GM19452 (cell line): ENCODE results near the gene TGFB1.
"Not testable (repeated sequence)": the region's sequence is repeated elsewhere in the genome, so short reads cannot be mapped to it uniquely, and the experiment has no call there.

Experiments used
- ATAC-seq: cut with Tn5 transposase; IDR thresholded peaks from one replicate; pipeline ENCODE4 v1.9.1; 2021; ENCODE audit not compliant: unreplicated experiment

TGFB1 gene

DNA sequence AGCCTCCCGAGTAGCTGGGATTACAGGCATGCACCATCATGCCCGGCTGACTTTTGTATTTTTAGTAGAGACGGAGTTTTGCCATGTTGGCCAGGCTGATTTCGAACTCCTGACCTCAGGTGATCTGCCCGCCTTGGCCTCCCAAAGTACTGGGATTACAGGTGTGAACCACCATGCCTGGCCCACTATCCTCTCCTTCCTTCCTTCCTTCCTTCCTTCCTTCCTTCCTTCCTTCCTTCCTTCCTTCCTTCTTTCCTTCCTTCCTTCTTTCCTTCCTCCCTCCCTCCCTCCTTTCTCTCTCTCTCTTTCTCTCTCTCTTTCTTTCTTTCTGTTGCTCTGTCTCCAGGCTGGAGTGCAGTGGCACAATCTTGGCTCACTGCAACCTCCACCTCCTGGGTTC is 17.4 kb upstream of the TGFB1 start:
- not testable (repeated sequence) for ATAC-seq

DNA sequence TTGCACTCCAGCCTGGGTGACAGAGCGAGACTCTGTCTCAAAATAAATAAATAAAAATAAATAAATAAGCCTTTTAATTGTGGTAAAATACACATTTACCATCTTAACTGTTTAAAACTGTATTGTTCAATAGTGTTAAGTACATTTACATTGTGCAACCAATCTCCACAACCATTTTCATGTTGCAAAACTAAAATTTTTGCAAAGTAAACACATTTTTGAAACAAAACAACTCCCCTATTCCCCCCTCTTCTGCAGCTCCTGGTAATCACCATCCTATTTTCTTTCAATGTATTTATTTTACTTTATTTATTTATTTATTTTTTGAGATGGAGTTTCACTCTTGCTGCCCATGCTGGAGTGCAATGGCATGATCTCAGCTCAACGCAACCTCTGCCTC is 16.0 kb upstream of the TGFB1 start:
- ATAC-seq = no peak

DNA sequence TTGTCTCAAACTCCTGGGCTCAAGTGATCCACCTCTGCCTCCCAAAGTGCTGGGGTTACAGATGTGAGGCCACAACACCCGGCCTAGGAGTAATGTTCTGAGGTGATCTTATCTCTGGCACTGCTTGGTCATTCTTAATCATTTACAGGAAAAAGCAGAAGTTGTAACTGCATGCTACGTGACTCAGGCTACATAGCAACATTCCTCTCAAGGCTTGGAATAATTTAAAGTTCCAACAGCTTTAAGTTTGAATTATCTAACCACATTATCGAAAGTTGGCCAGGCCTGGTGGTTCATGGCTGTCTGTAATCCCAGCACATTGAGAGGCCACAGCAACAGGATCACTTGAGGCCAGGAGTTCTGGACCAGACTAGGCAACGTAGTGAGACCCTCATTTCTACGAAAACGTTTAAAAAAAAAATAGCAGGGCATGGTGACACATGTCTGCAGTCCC is 14.2 kb upstream of the TGFB1 start:
- no peak for ATAC-seq

DNA sequence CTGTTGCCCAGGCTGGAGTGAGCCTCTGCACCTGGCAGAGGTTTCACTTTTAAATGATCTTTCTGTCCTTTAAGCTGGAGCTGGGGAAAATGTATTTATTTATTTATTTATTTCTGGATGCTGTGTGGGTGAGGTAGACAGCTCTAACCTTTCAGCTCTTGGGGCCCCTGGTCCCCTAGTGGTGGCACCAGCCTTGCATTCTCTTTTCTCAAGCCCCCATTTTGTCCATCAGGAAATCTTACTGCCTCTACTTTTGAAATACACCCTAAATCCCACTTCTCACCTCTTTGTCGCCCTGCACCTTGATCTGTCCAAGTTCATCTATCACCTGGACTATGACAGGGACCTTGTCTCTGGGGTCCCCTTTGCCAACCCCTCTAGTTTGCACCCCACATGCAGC is 12.4 kb upstream of the TGFB1 start:
- no peak for ATAC-seq

DNA sequence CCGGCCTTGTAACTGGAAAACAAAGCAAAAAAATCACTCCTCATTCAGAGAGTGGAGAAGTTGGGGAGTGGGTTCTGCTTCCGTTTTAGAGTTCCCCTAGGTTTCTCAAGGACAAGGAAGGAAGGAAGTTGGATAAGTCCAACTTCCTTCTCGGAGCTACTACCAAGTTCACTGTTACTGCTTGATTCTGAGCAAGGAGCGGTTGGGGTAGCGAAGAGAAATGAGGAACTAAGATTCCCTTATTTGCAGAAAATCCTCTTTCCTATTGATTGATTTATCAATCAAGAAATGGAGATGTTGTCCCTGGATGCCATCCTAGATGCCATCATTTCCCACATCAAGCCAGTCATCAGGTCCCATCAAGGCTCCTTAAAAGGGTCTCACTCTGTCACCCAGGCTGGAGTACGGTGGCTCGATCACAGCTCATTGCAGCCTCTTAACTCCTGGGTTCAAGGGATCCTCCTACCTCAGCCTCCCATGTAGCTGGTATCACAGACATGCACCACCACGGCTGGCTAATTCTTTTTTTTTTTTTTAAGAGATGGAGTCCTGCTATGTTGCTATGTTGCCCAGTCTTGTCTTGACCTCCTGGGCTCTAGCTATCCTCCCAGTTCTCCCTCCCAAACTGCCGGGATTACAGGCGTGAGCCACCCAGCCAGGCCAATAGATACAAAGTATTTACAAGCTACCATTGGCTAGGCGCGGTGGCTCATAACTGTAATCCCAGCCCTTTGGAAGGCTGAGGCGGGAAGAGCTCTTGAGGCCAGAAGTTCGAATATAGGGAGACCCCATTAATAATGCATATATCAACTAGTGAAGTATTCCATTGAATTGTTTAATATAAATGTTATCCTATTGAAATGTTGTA is 11.0 kb upstream of the TGFB1 start:
- no peak for ATAC-seq

DNA sequence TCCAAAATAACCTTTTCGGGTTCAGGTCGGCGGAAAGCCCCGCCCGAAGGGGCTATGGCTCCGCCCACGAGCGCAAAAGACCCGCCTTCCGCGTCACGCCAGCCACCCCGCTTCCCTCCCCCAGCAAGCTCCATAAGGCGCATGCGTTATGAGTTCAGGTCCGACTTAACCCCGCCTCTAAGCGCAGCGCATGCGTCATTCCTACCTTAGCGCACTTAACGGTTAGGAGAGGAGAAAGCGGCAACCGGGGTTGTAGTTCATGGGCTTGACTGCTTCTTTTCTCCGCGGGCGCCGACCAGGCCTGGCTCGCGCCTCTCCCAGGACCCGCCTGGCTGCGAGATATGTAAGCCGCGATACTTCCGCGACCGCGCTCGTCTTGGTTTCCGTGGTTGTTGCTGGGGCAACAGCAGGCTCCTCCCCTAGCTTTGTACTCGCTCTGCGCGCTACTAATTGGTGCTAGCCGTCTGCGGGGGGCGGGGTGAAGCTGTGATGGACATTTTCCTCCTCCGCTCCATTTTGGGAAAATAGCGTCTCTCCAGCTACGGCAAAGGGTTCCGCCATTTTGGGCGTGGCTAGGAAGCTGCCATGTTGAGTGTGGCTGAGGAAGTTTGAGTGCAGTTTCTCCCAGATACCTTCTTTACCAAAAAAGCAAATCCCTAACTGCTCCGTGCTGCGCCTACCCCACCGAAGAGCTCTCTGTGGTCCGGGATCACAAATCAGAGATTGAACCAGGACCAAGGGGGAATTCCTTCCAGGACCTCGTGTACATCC is 10.2 kb upstream of the TGFB1 start, which contains the start of gene B9D2:
Gene B9D2, minus strand, starts transcription at position 397 of the 771 bp plus-strand sequence. CDS start 630 bp downstream, outside the sequence.
- ATAC-seq = peak; percentile 80

DNA sequence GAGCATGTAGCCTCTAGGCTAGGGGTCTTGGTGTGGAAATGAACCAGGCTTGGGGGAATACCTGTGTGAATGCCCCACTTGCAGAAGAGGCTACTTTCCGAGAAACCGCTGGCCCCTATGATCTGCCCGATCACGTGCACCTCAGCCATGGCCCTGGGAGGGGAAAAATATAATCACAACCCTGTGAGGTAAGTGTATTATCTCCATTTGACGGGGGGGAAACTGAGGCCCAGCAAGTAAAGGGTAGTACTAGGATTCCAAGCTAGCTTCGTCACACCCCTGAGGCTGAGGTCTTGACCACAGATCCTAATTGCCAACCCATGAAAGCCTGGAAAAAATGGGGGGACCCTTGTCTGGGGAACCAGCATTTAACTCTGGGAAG is 9.6 kb upstream of the TGFB1 start:
- ATAC-seq = no peak

DNA sequence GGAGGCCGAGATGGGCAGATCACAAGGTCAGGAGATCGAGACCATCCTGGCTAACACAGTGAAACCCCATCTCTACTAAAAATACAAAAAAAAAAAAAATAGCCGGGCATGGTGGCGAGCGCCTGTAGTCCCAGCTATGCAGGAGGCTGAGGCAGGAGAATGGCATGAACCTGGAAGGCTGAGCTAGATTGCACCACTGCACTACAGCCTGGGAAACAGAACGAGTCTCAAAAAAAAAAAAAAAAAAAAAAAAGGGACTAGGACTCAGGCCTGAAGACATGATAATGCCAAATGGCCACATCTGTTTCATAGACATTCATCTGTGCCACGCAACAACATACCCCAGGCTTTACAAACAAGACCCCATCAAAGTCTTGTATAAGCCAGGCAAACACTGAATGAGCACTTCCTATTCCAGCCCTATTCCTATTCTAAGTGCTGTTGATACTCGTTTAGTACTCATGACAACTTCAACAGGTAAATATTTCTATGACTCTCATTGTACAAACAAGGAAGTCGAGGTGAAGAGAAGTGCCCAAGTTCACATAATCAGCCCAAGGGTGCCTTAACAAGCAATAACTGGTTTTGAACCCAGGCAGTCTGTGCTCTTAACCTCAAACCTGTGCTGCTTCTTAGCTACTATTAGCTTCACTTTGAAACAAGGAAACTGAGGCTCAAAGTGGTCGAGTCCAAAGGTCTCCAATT is 8.6 kb upstream of the TGFB1 start:
- no peak for ATAC-seq

DNA sequence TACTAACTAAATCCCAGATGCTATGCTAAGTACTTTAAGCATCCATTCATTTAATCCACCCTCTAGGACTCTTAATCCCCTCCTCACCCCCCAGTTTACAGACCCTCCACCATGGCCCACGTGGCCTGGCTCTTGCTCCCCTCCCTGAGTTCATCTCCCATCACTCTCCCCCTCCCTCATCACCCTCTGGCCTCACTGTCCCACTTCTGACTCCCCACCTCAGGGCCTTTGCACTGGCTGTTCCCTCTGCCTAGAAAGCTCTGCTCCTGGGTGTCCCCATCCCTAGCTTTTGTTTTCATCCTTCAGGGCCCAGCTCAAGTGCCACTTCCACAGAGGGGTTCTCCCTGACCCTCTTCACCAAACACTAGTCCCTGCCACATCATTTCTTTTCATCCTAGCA is 6.0 kb upstream of the TGFB1 start:
- ATAC-seq = no peak

DNA sequence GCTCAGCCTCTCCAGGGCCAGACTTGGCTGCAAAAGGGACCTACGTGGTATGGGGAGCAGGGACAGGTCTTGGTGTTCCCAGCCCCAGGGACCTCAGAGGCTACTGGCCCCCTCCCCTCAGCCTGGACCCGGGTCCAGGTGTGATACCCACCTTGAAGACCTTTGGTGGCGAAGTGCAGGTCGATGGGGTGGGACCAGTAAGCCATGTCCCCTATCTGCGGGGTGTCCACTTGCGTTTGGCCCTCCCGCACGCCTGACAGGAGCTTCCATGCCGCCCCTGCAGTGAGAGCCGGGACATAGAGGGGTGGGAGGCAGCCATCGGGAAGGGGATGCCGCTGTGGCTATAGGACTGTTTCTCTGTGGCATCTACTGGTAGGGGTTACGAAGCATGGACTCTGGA is 4.0 kb upstream of the TGFB1 start:
- ATAC-seq = no peak

DNA sequence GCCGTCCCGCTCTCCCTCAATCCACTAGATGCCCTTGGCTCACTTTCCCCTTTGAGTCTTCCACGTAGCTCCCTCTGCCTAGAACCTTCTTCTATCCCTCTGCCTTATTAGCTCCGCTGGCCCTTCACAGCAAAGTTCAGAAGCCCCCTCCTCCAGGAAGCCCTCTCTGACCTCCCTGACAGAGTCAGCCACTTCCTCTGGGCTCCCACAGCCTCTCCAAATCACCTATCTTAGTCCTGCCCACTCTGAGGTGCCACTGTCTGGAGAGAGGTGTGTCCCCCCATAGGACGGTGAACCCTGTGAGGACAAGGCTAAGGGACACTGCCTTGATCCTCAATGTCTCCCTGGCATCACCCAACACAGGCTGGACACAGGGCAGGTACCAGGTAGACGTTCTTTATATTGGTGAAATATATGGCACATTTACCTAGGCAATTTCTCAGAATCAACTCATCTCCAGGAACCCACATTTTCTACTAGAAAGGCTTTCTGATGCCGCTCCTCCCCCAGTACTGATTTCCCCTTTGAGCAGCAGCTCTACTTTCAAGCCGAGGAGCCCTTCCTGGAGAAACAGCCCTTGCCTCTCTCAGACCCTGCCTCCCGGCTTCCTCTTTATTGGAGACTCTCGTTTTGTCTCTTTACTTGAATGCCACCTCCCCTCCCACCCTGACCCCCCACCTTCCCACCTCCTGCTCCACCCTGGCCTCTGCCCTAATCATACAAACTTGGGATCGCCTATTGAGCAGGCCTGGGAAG is 3.4 kb upstream of the TGFB1 start:
- ATAC-seq = no peak

DNA sequence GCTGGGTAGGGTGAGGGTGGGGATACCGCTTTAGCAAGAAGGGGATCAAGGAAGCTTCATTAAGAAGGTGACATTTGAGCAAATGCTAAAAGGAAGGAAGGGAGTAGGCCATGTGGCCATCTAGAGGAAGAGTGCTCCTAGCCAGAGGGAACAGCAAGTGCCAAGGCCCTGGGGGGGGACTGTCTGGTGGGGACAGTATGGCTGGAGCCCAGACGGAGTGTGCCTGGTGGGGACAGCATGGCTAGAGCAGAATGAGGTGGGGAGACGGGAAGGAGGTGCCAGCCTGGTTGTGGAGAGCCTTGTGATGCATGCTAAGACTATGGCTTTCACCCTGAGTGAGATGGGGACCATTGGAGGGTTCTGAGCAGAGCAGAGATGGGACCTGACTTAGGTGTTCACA is 2.1 kb upstream of the TGFB1 start:
- ATAC-seq = no peak

DNA sequence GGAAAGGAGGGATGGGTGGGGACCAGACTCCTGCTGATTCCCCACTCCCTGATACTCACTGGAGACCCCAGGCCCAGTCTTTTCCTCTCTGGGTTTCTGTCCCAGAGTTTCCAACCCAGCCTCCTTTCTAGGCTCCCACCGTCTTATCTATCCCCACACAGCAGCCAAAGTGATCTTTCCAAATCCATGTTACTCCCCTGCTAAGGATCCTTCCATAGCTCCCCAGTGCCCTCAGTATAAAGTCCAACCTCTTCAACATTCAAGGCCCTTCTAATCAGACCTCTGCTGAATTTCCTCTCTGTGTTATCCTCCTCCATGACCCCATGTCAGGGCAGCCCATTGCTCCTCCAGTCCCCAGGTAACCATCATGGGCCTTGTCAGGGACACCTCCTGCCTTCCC is 1.3 kb upstream of the TGFB1 start:
- ATAC-seq = no peak

DNA sequence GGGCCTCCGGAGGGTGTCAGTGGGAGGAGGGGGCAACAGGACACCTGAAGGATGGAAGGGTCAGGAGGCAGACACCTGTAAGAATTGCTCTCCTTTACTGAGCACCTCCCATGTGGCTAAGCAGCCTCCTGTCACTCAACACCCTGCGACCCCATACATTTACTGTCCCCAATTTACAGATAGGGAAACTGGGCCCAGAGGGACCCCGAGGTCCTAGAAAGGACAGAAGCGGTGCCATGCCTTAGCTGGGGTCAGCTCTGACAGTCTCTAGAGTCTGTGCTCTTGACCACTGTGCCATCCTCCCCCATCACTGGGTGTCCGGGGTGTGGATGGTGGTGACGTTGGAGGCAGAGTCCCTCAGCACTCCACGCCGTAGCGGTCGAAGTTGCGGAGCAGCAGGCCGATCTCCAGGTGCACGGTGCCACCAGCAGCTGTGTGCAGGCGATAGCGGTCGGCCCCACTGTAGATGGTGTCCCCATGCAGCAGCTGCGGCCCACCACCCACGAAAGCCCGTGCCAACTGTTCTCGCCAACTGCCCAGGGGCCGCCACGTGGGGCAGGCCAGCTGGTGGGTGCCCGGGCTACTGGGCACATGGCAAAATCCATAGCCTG is 726 bp upstream of the TGFB1 start:
- no peak for ATAC-seq

DNA sequence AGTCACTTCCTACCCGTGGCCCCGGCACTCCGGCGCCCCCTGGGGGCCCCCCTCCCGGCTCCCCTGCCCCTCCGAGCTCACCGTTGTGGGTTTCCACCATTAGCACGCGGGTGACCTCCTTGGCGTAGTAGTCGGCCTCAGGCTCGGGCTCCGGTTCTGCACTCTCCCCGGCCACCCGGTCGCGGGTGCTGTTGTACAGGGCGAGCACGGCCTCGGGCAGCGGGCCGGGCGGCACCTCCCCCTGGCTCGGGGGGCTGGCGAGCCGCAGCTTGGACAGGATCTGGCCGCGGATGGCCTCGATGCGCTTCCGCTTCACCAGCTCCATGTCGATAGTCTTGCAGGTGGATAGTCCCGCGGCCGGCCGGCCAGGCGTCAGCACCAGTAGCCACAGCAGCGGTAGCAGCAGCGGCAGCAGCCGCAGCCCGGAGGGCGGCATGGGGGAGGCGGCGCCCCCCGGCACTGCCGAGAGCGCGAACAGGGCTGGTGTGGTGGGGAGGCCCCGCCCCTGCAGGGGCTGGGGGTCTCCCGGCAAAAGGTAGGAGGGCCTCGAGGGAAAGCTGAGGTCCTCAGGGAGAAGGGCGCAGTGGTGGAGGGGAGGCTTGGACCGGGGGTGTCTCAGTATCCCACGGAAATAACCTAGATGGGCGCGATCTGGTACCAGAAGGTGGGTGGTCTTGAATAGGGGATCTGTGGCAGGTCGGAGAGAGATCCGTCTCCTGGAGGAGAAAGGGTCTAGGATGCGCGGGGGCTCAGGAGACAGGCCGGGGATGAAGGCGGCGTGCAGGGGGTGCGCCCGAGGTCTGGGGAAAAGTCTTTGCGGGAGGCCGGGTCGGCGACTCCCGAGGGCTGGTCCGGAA is 885 bp downstream of the TGFB1 start:
- no peak for ATAC-seq

DNA sequence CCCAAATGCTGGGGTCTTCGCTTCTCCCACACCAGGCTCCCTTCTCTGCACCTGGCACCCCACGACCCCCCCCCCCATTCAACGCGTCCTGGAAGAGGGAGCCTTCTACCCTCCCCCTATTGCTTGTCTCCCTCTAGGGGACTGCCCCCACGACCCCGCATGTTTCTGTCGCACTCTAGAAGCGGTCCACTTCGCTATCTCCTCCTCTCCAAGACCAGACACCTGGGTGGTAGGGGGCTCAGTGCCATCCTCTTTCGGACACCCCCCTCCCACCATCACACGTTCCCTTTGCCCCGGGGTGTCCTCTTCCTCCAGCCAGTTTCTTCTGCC is 1.5 kb downstream of the TGFB1 start:
- ATAC-seq = no peak

DNA sequence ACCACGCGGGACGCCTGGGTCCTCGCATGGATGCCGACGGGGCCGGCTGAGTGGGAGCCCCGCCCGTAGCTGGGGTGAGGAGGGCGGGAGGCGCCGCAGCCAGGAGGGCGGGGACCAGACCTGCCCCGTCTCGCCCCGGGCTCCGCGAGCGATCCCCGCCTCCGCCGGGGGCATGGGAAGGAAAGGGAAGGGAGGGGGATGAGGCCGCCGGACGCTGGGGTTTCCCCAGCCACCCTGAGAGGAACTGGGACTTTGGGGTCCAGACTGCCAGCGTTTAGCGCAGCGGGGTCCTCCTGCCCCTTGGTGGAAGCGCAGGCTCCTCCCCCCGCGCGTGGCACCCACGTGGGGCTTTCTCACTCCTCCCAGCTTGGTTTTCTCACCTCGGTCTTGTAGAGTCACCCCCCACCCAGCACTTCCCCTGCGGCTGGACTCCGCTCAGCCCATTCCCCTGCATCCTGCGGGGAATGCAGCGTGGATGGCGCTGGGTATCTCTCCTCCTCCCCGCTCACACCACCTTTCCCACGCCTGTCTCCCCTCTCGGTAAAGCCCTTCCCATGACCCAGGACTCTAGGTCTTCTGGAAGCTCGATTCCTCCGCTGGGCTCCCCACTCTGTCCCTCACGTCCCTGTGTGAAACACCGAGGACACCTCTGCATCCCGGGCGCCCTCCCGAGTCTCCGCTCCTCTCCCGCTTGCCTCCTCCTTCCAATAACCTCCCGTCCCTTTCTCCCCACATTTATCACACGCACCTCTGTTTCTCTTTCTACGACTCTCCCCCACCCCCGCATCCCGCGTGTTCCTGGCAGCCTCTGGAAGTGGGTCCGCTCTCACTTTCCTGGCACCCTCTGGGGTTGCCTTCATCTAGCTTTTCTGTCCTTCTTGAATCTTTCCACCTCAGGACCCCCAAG is 2.1 kb downstream of the TGFB1 start:
- peak; percentile 39 for ATAC-seq

DNA sequence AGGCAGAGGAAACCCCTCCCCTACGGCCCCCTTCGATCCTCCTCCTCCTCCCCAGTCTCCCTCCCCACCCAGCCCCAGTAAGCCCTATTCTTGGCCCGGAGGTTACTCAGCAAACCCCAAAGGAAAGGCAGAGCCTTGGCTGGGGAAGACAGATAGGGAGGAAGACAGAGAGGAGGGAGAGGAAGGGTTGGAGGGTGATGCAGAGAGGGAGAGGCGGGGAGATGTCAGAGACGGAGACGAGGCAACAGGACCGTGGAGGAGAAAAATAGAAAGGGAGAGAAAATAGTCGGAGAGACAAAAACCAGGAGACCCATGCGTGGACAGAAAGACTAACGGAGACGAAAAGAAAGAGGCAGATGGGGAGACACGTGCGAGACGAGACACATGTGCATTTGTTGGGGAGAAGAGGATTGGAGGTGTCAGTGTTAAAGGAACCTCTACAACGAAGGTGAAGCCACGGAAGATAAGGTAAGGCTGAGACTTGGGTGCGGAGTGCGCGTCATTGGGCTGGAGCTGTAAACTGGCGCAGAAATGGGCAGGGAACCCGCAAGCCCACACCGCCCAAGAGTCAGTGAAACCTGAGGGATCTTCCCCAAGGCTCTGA is 2.9 kb downstream of the TGFB1 start:
- ATAC-seq = peak; percentile 4
